K562 (cell line): ENCODE measurements around the gene RPS6KL1. TPM values are rescaled to one million over a fixed set of nuclear protein-coding genes. Genes with fewer than 3 reads are reported as not detected.

Experiments used
- ATAC-seq: fragments of 200-7000 bp; cut with Tn5 transposase; 3 replicates; pipeline ENCODE4 v1.9.1; 2020; ENCODE audit warnings: moderate library complexity
- BruUV-seq: library from RNA; stranded (reverse); fragments of 400-500 nt; replicated peaks from 2 replicates; lab custom pipeline; 2021; lab: Mats Ljungman, UMichigan
- CTCF ChIA-PET: fragments of 300-600 bp; formaldehyde crosslinking; extraction: SDS; loops from one replicate; lab custom pipeline; 2021; ENCODE audit warnings: low intra/inter-chr PET ratio; lab: Yijun Ruan, JAX
- POLR2A ChIA-PET: fragments of 300-600, 350-650 bp; sonication (Branson Sonifier 250); formaldehyde crosslinking; extraction: SDS; loops from one replicate; lab custom pipeline; 2021; ENCODE audit warnings: antibody characterized with exemption, inconsistent platforms; lab: Yijun Ruan, JAX
- DNase-seq, 4 experiments: peaks; one replicate each; pipeline versions ENCODE4 v3.0.0 to v3.0.0-alpha.2; 2011 to 2018; ENCODE audit warnings: low spot score in 3 of 4, mixed read lengths in 3 of 4; ENCODE audit errors: extremely low read depth in 1 of 4
- FAIRE-seq: peaks from 2 replicates; lab custom pipeline; 2011; peaks lifted over from hg19 to GRCh38; lab: Jason Lieb, UNC
- H2AFZ ChIP-seq: 2 replicates; pipeline ENCODE4 v1.6.0; 2011; ENCODE audit warnings: low read depth, low read length, control low read depth, inconsistent platforms
- H3K27ac ChIP-seq: fragments of 200-600 bp; 3 replicates; pipeline ENCODE4 v1.8.0; 2011; ENCODE audit warnings: low read depth, mild to moderate bottlenecking, control low read depth, inconsistent platforms, low read length, moderate library complexity, mixed read lengths; ENCODE audit errors: extremely low read depth
- H3K27me3 ChIP-seq, 2 experiments: fragments of 300-600 bp in 1 of 2; 2 replicates in 1 of 2; 3 replicates in 1 of 2; pipeline versions ENCODE4 v1.6.0 to v1.8.0; 2011; ENCODE audit warnings: inconsistent platforms in 2 of 2, low read length in 2 of 2, mild to moderate bottlenecking in 1 of 2, mixed read lengths in 1 of 2, moderate library complexity in 1 of 2; ENCODE audit not compliant: control insufficient read depth in 2 of 2, insufficient read depth in 2 of 2
- H3K36me3 ChIP-seq: fragments of 300-600 bp; 3 replicates; pipeline ENCODE4 v1.8.0; 2011; ENCODE audit warnings: mild to moderate bottlenecking, low read length, inconsistent platforms; ENCODE audit not compliant: control insufficient read depth, insufficient read depth
- H3K4me1 ChIP-seq, 2 experiments: fragments of 200-600 bp in 1 of 2; replicated peaks in 1 of 2; 2 replicates in 1 of 2; 3 replicates in 1 of 2; pipeline versions ENCODE4 v1.5.1 to v1.8.0; 2011; ENCODE audit warnings: inconsistent platforms in 2 of 2, low read length in 2 of 2, mild to moderate bottlenecking in 1 of 2, mixed read lengths in 1 of 2, moderate library complexity in 1 of 2; ENCODE audit not compliant: control insufficient read depth in 2 of 2, insufficient read depth in 2 of 2
- H3K4me2 ChIP-seq: 2 replicates; pipeline ENCODE4 v1.6.1; 2011; ENCODE audit warnings: low read length, control low read depth, inconsistent platforms, mixed read lengths; ENCODE audit not compliant: insufficient read depth
- H3K4me3 ChIP-seq: fragments of 200-600 bp; sonication (generic), shearing (Covaris generic); 2 replicates; pipeline ENCODE4 v1.5.1; 2016; ENCODE audit warnings: control low read depth, inconsistent platforms
- H3K79me2 ChIP-seq: fragments of 200-600 bp; 3 replicates; pipeline ENCODE4 v1.8.0; 2011; ENCODE audit warnings: low read length, inconsistent platforms; ENCODE audit not compliant: control insufficient read depth, insufficient read depth
- H3K9ac ChIP-seq, 2 experiments: 2 replicates each; pipeline versions ENCODE4 v1.6.0 to v1.6.1; 2011; ENCODE audit warnings: low read depth in 2 of 2, low read length in 2 of 2, control low read depth in 1 of 2, inconsistent platforms in 1 of 2, mild to moderate bottlenecking in 1 of 2, mixed read lengths in 1 of 2; ENCODE audit not compliant: insufficient read depth in 1 of 2
- H3K9me1 ChIP-seq: one replicate; pipeline ENCODE4 v1.6.0; 2011; ENCODE audit warnings: inconsistent platforms, mild to moderate bottlenecking, low read length, moderate library complexity; ENCODE audit not compliant: control insufficient read depth, insufficient read depth
- H3K9me3 ChIP-seq: replicated peaks from 2 replicates; pipeline ENCODE4 v1.5.1; 2011; ENCODE audit warnings: low read depth, low read length, inconsistent platforms; ENCODE audit not compliant: control insufficient read depth, insufficient read depth
- H4K20me1 ChIP-seq: replicated peaks from 2 replicates; pipeline ENCODE4 v1.6.1; 2011; ENCODE audit warnings: low read length, inconsistent platforms, mixed read lengths; ENCODE audit not compliant: control insufficient read depth, insufficient read depth
- ARID3B ChIP-seq: fragments of 250-450 bp; sonication (Bioruptor Pico); IDR thresholded peaks from 2 replicates; pipeline ENCODE4 v1.4.0; 2020; ENCODE audit warnings: borderline replicate concordance
- ASH1L ChIP-seq: fragments of 450-650 bp; IDR thresholded peaks from 2 replicates; pipeline ENCODE4 v1.6.1; 2018; ENCODE audit warnings: borderline replicate concordance, mild to moderate bottlenecking, low read depth; ENCODE audit not compliant: partially characterized antibody
- E2F6 ChIP-seq, 2 experiments: IDR thresholded peaks; 2 replicates each; pipeline ENCODE4 v1.6.1; 2011; ENCODE audit warnings: borderline replicate concordance in 1 of 2, control low read depth in 1 of 2, low read depth in 1 of 2, low read length in 1 of 2, mild to moderate bottlenecking in 1 of 2, mixed read lengths in 1 of 2, moderate library complexity in 1 of 2; ENCODE audit not compliant: insufficient read depth in 1 of 2, insufficient read length in 1 of 2, poor library complexity in 1 of 2, severe bottlenecking in 1 of 2; ENCODE audit errors: extremely low read depth in 1 of 2
- ESRRA ChIP-seq: fragments of 450-650 bp; IDR thresholded peaks from 2 replicates; pipeline ENCODE4 v1.6.1; 2014; ENCODE audit warnings: low read depth, mild to moderate bottlenecking, moderate library complexity, borderline replicate concordance
- HES1 ChIP-seq: fragments of 450-650 bp; IDR thresholded peaks from 2 replicates; pipeline ENCODE4 v1.6.1; 2016; ENCODE audit warnings: low read depth, mild to moderate bottlenecking, moderate library complexity
- HEY1 ChIP-seq: fragments of 250-450 bp; sonication (Bioruptor Pico); IDR thresholded peaks from 2 replicates; pipeline ENCODE4 v1.5.0; 2020; ENCODE audit warnings: mild to moderate bottlenecking, moderate library complexity, borderline replicate concordance
- KHSRP ChIP-seq: fragments of 450-650 bp; IDR thresholded peaks from 2 replicates; pipeline ENCODE4 v1.6.1; 2017
- KLF16 ChIP-seq: IDR thresholded peaks from 2 replicates; pipeline ENCODE4 v1.6.1; 2016; ENCODE audit warnings: antibody characterized with exemption
- MTA1 ChIP-seq: fragments of 450-650 bp; IDR thresholded peaks from 2 replicates; pipeline ENCODE4 v1.6.1; 2017; ENCODE audit warnings: borderline replicate concordance
- NEUROD1 ChIP-seq: fragments of 150-350 bp; IDR thresholded peaks from 2 replicates; pipeline ENCODE4 v1.6.1; 2014; ENCODE audit warnings: borderline replicate concordance, low read length, low read depth; ENCODE audit not compliant: partially characterized antibody
- NFIX ChIP-seq: fragments of 250-450 bp; sonication (Bioruptor Pico); IDR thresholded peaks from 2 replicates; pipeline ENCODE4 v1.4.0; 2020; ENCODE audit warnings: low read depth, mild to moderate bottlenecking, moderate library complexity
- RCOR1 ChIP-seq, 2 experiments: IDR thresholded peaks; 2 replicates each; pipeline ENCODE4 v1.6.1; 2012; ENCODE audit warnings: low read depth in 2 of 2, low read length in 2 of 2, borderline replicate concordance in 1 of 2, improper control_type of control experiment in 1 of 2
- TBP ChIP-seq: optimal IDR thresholded peaks from 2 replicates; pipeline ENCODE3; 2011; ENCODE audit warnings: low read depth, low read length, improper control_type of control experiment
- ZBTB17 ChIP-seq: fragments of 450-650 bp; formaldehyde crosslinking; IDR thresholded peaks from 2 replicates; pipeline ENCODE4 v1.4.0; 2020; ENCODE audit warnings: mild to moderate bottlenecking
- ZNF134 ChIP-seq: fragments of 250-450 bp; sonication (Bioruptor Pico); conservative IDR thresholded peaks from 2 replicates; pipeline ENCODE4 v1.4.0; 2020
- ZNF239 ChIP-seq: fragments of 250-450 bp; sonication (Bioruptor Pico); IDR thresholded peaks from 2 replicates; pipeline ENCODE4 v1.4.0; 2020; ENCODE audit warnings: mild to moderate bottlenecking
- ZNF311 ChIP-seq: fragments of 250-450 bp; sonication (Bioruptor Pico); IDR thresholded peaks from 2 replicates; pipeline ENCODE4 v1.4.0; 2020; ENCODE audit warnings: mild to moderate bottlenecking, moderate library complexity
- ZNF696 ChIP-seq: fragments of 250-450 bp; sonication (Bioruptor Pico); conservative IDR thresholded peaks from 2 replicates; pipeline ENCODE4 v1.4.0; 2020; ENCODE audit warnings: mild to moderate bottlenecking, moderate library complexity
- WGBS: fragments of 100-300 bp; shearing (Covaris generic); methylation state at CpG from one replicate; pipeline ENCODE4 v1.1.6; 2016; ENCODE audit warnings: low coverage, mixed read lengths; ENCODE audit not compliant: insufficient coverage; ENCODE audit errors: missing lambda C conversion rate; 5-methylcytosine and 5-hydroxymethylcytosine counted together
- in situ Hi-C: fragments of 300-500 bp; cut with MboI; formaldehyde crosslinking; loops from 4 replicates; pipeline ENCODE4 v1.15.0; 2018; ENCODE audit warnings: inconsistent platforms, mixed read lengths
- intact Hi-C: fragments of 100-400 bp; cut with micrococcal nuclease; formaldehyde crosslinking; loops from 2 replicates; pipeline ENCODE4 v1.14.2; 2022
- polyA plus RNA-seq, 8 experiments: library from polyadenylated mRNA; depleted of rRNA in 4 of 8; stranded (reverse) in 5 of 8; unstranded in 3 of 8; fragments of >200 nt; fragmentation: Nextera tagmentation in 2 of 8; fragmentation: Illumina TruSeq in 1 of 8; extraction: Ambion mirVana in 2 of 8; extraction: Trizol in 1 of 8; gene quantifications; 2 replicates each; pipeline versions ENCODE4 v1.2.1 to v1.2.3, GENCODE V29; 2011 to 2014; ENCODE audit warnings: inconsistent platforms in 1 of 8, missing spikeins in 1 of 8
- total RNA-seq, 7 experiments: library from RNA; depleted of rRNA in 6 of 7; stranded (reverse); fragments of >200 nt in 6 of 7; fragmentation: Illumina TruSeq in 2 of 7; extraction: Trizol in 2 of 7; gene quantifications; 2 replicates each; pipeline versions ENCODE4 v1.2.1 to v1.2.3, GENCODE V29; 2011 to 2021; ENCODE audit warnings: low replicate concordance in 1 of 7

The RPS6KL1 gene
- total and polyA plus RNA-seq, 9 of the 15 experiments (the other 6 are each of a cell fraction or from before 2014, with no cell fraction given): 0.91 to 15.5 (median 8.1) TPM

GRCh38 chr14:74938531-74939495 is 15.8 kb upstream of the RPS6KL1 start (continued):
- TF ChIP-seq RCOR1 (IDR thresholded peaks at IDR 0.05; ENCODE audit: borderline replicate concordance in 1 of 2, low read depth in 2 of 2, low read length in 2 of 2) (no peak), ZNF134 (no peak), NEUROD1 (no peak)
- TF ChIP-seq, all 486 proteins: peak for 0

DNA sequence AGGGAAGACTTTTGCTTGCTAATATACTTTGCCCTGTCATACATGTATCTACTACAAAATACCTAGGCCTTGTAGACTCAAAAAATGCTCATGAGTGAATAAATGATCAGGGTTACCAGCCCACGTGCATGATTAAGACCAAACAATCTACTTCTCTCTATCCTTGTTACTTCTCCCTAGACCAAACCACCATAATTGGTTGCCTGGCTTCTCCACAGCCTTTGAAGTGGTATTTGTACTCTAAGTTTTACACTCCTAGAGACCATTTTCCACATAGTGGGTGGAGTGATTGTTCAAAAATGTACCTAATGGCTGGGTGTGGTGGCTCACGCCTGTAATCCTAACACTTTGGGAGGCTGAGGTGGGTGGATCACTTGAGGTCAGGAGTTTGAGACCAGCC is 14.1 kb upstream of the RPS6KL1 start:
- POLR2A ChIA-PET: no interaction called here
- TF ChIP-seq HES1 (no peak), KHSRP (no peak), ASH1L (no peak), ZNF311 (CRISPR knock-in tag) (no peak), ESRRA (no peak), NFIX (CRISPR knock-in tag) (no peak), TBP (no peak), ZNF696 (CRISPR knock-in tag) (no peak), MTA1 (no peak), ZNF239 (no peak), ZBTB17 (CRISPR knock-in tag) (no peak), ARID3B (CRISPR knock-in tag) (no peak), KLF16 (no peak), E2F6 (IDR thresholded peaks at IDR 0.05; ENCODE audit: borderline replicate concordance in 1 of 2, extremely low read depth in 1 of 2, insufficient read depth in 1 of 2, insufficient read length in 1 of 2, low read depth in 1 of 2, low read length in 1 of 2, poor library complexity in 1 of 2, severe bottlenecking in 1 of 2) (no peak), HEY1 (CRISPR knock-in tag) (no peak)
- Histone ChIP-seq H3K9me3 (no peaks in the 10 kb centered on the region; the same call in 1 of the 2 replicates), H3K9me1 (no peaks in the 10 kb centered on the region), H3K9ac (no peak overlapping the region), H3K36me3 (no peaks in the 10 kb centered on the region), H2AFZ (0 out of 2 replicates have a peak overlapping the region, but pooled peaks have one; percentile 51), H3K4me3 (no peak overlapping the region), H3K79me2 (no peaks in the 10 kb centered on the region), H4K20me1 (no peaks in the 10 kb centered on the region), H3K4me1 (peaks cover 15 to 31% of the 10 kb centered on the region in 2 experiments; a peak in 4 of 5 replicates), H3K27me3 (no peaks in the 10 kb centered on the region), H3K4me2 (no peak overlapping the region), H3K27ac (no peak overlapping the region)
- BruUV-seq: no TSS peak
- intact Hi-C loops: no loop called here
- DNase-seq (no peak), ATAC-seq (no peak), FAIRE-seq (no peak)
- CTCF ChIA-PET: no interaction called here
- WGBS: 63% methylated on average over 2 of the region's 2 CpGs
- in situ Hi-C loops: no loop called here
